AG10803 (cell line): ENCODE measurements around the gene PLA2G4F.

Experiments used
- DNase-seq: peaks from one replicate; pipeline ENCODE4 v3.0.0; 2010; ENCODE audit warnings: low read depth
- H3K4me3 ChIP-seq: 2 replicates; pipeline ENCODE4 v1.5.1; 2011; ENCODE audit warnings: mild to moderate bottlenecking, low read length, control low read depth
- TF ChIP-seq, protein P1 (sequence below): conservative IDR thresholded peaks from 2 replicates; pipeline ENCODE4 v1.5.1; 2011; ENCODE audit warnings: mild to moderate bottlenecking, low read length, control low read depth, inconsistent platforms

The PLA2G4F gene

DNA sequence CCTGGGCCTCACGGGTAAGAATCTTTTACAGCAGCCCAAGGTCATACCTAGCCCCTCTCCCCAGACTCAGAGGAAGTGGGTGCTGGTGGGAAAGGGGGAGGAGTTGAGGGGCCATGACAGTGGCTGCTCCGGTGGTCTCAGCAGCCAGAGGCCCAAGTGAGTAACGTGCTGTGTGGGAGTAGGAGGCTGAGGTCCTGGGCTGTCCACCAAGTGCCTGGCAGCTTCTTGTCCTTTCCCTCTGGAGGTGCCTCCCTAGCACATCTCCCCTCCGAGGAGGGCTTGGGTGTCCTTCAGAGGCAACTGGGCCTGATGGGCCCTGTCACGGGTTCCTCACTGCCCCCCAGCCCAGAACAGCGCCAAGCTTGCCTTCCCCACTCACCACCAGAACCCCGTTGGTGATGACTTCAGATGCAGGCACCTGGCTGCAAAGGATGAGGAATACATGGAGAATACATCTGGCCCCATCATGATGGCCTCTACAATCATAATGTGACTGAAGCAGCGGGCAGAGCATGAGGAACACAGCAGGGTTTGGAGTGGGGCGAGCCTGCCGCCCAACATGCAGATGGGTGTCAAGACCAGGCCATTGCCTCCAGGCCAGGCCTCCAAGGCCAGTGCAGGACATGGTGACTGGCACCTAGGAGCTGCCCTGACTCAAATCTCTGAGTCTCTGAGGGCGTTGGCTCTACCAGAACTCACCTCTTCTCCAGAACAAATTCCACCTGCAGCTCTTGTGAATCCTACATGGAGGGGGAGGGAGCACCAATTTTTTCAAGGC lies 3.3 kb downstream of the PLA2G4F start:
- DNase-seq, result no peak
- TF ChIP-seq, protein P1, sequence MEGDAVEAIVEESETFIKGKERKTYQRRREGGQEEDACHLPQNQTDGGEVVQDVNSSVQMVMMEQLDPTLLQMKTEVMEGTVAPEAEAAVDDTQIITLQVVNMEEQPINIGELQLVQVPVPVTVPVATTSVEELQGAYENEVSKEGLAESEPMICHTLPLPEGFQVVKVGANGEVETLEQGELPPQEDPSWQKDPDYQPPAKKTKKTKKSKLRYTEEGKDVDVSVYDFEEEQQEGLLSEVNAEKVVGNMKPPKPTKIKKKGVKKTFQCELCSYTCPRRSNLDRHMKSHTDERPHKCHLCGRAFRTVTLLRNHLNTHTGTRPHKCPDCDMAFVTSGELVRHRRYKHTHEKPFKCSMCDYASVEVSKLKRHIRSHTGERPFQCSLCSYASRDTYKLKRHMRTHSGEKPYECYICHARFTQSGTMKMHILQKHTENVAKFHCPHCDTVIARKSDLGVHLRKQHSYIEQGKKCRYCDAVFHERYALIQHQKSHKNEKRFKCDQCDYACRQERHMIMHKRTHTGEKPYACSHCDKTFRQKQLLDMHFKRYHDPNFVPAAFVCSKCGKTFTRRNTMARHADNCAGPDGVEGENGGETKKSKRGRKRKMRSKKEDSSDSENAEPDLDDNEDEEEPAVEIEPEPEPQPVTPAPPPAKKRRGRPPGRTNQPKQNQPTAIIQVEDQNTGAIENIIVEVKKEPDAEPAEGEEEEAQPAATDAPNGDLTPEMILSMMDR, result no peak
- H3K4me3 ChIP-seq, result no peak overlapping the region

DNA sequence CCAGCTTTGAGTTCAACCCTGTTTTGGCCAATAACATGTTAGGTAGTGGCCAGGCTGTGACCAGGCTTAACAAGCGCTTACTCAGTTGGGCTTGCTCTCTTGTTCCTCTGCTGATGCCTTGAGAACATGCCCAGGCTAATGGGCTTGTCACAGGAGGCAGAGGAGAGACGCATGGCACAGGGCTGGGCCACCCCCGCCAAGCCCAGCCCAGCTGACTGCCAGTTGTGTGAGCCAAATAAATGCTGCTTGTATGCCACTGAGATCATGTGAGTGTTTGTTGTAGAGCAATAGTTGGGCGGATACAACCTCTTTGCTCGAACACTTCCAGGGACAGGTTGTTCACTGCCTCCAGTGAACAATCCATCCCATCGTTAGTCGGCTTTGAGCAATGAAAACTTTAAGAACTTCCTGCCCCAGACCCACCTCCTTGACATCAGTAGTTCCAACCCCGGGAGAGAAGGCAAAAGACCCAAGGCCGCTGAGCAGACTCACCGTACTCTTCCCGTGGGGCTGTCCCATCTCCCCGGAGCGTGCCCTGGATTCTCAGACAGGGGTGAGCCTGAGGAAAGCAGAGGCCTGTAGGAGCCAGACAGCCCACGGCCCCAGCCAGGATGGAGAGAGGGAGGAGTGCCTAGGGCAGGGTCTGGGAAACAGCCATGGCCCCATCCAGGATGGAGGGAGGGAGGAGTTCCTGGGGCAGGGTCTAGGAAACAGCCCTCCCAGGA lies 4.1 kb downstream of the PLA2G4F start:
- no peak overlapping the region for H3K4me3 ChIP-seq
- peak; percentile 25 for DNase-seq
- TF ChIP-seq, protein P1, result no peak

DNA sequence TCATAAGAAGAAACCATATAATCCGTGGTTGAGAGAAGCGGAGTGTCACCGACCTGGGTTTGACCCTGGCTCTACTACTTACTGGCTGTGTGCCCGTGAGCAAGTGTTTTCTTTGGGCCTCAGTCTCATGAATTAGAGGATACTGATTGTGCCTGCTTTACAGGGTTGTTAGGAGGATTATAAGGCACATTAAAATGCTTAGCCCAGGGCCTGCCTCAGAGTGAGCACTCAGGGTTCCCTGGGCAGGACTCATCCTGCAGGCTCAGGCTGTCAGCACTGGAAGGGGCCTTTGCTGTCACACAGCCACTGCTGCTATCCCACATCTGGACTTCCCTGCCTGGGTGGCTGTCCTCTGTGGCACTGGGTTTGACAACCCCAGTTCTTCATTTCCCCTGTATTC lies 4.7 kb downstream of the PLA2G4F start:
- no peak for DNase-seq
- TF ChIP-seq, protein P1, result no peak
- no peak overlapping the region for H3K4me3 ChIP-seq

DNA sequence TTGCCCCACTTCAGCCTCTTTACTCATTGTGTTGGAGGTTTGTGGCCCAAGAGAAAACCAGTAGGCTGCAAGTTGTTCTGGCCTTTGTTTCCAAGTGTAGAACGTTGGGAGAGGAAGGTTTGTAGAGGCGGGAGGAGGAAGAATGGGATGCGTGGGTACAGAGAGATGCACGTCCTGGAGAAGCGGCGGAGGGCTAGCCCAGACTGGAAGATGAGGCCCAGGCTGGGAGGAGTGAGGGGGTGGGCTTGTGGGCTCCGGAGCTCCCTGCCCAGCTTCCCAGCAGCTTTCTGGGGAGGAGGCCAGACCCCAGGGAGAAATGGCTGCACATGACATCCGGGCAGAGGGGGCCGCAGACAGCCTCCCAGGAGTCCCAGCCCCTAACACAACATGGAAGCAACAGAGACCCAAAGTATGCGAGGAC lies 5.3 kb downstream of the PLA2G4F start:
- no peak for DNase-seq
- TF ChIP-seq, protein P1, result no peak
- H3K4me3 ChIP-seq, result no peak overlapping the region

DNA sequence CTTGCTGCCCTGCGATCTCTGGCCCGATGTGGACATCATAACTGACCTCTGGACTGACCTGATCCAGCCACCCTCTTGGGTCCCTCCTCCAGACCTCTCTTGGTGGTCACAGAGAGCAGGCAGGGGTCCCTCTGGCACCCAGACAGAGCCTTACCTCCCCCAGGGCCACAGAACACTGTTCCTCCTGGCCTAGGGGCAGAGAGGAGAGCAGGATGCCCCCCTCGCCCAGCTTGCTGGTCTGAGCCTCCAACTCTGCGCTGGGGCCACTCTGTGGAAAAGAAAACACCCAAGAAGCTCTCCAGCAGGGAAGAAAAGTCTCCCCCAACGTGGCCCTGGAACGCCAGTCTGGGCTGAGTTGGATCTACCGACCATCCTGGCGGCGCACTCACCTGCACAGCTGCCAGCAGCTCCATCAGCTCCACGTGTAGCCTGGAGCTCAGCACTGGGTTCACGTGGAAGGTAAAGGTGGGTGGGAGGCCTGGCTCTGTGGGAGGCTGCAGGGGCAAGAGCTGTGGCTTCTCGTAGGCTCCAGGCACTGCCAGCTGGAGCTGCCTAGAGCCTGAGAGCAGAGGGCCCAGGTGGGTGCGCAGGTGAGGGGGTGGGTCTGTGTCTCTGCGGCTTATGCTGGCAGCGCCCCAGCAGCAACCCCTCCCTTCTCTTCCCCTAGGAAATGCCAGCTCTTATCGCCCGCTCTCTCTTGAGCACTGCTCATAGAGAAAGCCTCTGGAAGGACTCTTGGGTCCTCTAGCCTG lies 6.0 kb downstream of the PLA2G4F start:
- TF ChIP-seq, protein P1, result no peak
- no peak for DNase-seq
- no peak overlapping the region for H3K4me3 ChIP-seq

DNA sequence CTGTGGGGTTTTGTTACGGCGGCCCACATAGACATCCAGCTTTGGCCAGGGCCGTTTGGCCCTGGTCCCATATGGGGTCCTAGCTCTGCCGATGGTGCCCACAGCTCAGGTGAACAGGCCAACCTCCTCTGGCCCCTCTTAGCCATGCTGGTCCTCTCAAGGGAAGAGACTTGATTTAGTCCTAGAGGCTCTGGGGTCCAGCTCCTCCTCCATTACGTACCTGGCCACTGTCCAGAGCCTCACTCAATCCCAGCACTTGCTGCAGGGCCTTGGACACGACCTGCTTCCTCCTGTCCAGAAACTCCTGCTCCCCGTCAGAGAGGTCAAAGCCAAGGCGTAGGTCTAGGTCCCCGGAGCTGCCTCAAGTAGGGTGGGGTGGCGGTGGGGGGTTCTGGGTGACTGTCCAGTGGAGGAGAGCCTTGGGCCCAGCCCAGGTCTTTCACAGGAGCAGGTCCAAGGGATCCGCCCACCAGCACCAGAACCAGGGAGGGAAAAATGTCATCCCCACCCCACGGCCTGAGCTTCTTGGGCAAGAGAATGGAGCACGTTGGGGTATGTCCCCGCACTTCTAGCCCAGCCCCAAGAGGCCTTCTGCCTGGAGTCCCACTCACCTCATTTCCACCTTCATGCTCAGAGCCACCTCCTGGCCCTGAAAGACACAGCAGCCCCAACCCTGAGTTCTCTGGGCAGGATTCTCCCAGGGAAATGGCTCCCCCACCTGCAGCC lies 6.8 kb downstream of the PLA2G4F start:
- H3K4me3 ChIP-seq, result no peak overlapping the region
- TF ChIP-seq, protein P1, result no peak
- DNase-seq, result no peak
